ENCODE results near the gene ACACB.
"Not testable (repeated sequence)": the region's sequence is repeated elsewhere in the genome, so short reads cannot be mapped to it uniquely, and the experiment has no call there.

Gene ACACB

GRCh38 chr12:109144224-109144623, 27.8 kb downstream of the ACACB start:
- DNase-seq: no peak

GRCh38 chr12:109147126-109147525, 30.7 kb downstream of the ACACB start:
- DNase-seq: not testable (repeated sequence)

DNA sequence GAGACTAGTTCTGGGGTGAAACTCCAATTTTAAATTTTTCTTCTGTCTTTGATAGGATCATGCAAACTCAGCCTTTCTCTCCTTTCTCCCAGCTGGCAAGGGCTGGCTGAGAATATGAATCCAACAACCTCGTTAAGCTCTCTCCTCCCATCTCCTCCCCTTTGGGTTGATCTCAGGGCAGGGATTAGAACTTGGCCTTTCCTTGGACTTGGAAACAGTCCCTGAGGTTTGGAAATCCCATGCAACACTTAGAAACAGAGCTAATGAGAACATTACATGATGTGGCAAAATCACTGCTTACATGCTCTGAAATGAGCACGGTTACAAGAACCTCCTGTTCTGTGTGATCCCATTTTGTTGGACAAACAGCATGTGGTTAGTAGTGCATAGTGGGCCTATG, 31.6 kb downstream of the ACACB start:
- no peak for DNase-seq

DNA sequence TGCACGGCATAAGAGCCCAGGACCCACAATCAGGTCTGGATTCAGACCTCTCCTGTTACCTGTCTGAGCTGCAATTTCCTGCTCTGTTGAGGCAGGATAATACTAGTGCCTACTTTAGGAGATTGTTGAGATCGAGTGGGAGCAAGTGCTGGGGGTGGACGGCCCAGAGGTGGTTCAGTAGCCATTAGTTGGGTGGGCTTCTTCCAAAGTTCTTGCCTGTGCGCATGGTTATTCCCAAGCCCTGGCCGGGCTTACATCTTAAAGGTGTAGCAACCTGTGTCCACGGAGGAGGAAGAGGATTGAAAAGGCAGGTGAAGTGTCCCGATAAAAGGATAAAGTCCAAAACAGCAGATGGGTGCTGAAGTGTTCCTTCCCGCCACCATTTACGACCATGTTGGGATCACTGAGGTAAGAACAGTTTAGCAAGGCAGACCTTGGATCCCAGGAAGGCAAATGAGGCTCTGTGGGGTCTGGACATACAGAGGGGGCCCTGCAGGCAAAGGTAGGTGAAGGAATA, 33.8 kb downstream of the ACACB start:
- DNase-seq: no peak

- no peak for DNase-seq
Observed at GRCh38 chr12:109151457-109151856, 35.1 kb downstream of the ACACB start.

DNA sequence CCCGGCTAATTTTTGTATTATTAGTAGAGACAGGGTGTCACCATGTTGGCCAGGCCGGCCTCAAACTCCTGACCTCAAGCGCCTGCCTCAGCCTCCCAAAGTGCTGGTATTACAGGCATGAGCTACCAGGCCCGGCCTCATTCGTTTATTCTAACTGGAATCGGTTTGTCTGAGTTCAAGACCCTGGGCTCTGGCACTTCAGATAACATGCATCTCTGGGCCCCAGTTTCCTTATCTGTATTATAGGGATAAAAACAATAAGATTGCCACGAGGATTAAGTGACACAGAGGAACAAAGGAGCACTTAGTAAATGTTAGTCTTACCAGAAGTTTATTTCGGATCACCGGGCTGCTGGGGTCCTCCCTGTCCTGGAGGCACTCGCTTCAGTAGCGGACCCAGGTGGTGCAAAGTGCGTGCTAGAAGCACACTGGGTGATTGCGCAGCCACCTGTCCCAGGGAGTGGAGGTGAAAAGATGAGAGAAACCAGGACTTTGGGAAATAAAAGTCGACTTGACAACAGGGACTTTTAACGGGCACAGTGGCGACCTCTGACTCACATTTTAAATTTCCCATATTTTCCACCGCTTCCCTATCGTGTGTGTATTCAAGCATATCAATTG, 37.5 kb downstream of the ACACB start:
- DNase-seq: no peak

- DNase-seq: peak; percentile 79
Observed at GRCh38 chr12:109154451-109155438, 38.4 kb downstream of the ACACB start.

DNA sequence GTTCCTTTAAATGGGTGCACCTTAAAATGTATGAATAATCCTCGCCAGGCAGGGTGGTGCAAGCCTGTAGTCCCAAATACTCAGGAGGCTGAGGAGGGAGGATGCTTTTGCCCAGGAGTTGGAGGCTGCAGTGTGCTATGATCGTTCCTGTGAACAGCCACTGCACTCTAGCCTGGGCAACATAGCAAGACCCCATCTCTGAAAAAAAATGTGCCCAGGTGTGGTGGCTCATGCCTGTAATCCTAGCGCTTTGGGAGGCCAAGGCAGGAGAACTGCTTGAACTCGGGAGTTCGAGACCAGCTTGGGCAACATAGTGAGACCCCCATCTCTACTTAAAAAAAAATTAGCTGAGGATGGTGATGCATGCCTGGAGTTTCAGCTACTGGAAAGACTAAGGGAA, 39.6 kb downstream of the ACACB start:
- no peak for DNase-seq

- DNase-seq: no peak
Observed at GRCh38 chr12:109156586-109156985, 40.2 kb downstream of the ACACB start.

- no peak for DNase-seq
Observed at GRCh38 chr12:109157986-109158385, 41.6 kb downstream of the ACACB start.

GRCh38 chr12:109160433-109160832, 44.0 kb downstream of the ACACB start:
- DNase-seq: no peak

DNA sequence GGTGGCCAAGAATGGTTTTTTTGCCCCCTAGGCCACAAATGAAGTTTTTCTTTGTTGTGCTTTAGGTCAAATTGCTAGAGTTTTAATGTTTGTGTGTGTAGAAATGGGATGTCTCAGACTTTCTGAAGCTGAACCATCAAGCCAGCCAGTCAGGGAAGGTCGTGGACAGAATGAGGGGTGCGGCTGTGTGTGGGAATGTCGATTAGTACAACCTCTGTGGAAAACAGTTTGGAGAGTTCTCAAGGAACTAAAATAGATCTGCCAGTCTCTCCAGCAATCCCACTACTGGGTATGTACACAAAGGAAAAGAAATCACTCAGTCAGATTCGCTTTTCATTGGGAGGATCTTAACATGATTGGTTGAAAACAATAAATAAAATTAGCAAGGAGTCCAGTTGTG, 44.5 kb downstream of the ACACB start:
- no peak for DNase-seq

DNA sequence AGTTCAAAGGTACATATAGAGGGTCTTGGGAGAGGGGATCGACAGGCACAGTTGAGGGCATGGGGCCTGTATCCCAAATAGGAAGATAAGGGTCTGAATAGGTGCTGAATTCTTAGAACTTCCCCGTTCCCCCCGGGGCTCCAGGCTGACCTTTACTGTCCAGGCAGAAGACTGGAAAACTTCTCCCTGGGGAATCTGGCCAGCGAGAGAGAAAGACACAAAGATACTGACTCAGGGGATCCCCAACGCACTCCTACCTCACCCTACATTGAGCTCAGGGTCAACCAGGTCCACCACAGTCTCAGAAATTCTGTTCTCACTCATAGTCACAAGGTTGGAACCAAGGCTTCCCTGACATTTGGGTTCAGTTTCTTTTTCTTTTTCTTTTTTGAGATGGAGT, 46.2 kb downstream of the ACACB start:
- no peak for DNase-seq

DNA sequence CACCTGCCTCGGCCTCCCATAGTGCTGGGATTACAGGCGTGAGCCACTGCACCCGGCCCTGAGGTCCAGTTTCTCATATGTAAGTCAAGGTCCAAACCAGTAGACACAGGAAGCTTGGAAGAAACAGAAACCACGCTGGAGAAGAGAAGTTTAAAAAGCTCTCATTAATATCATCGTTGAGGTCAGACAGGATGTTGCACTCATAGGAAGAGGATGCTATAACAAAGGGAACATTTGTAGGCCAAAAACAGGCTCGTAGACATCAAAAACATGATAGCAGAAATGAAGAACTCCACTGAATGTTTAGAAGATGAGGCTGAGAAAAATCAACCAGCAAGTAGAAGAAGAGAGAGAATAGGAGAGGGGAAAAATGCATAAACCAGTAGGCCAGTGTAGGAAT, 46.8 kb downstream of the ACACB start:
- DNase-seq: no peak

DNA sequence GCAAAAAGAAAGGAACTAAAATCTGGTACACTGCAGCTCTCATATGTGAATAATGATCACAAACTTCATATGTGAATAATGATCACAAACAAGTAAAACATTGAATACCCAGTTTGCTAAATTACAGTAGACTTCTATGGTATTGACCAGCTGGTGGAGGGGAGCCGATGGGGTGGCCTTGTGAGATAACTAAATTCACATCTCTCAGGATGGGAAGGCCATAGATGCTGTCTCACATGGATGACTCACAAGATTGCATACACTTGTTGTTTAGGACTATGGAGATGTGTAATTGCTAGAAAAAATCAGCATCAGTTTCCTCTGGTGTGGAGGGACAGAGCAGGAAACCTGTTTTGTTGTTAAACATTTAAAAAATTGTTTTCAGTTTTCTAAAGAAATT, 49.2 kb downstream of the ACACB start:
- DNase-seq: no peak

- DNase-seq: no peak
Observed at GRCh38 chr12:109166371-109166770, 50.0 kb downstream of the ACACB start.

- DNase-seq: no peak
Observed at GRCh38 chr12:109167781-109168180, 51.4 kb downstream of the ACACB start.

DNA sequence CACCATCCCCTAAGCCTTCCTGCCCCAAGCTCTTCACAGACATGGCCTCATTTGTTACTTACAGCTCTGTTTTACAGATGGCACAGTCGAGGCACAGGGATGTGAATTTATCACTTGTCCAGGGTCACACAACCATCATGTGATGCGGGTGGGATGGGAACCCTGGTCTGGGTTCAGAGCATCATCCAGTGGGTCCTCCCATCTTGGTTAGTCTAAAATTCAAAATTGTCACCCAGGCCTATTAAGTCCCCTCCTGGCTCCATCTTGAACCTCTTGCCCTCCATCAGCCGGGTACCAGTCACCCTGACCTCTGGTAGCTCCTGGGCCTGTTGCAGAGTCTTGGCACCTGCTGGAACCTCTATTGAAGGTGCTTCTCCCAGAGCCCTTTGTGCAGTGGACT, 52.9 kb downstream of the ACACB start:
- no peak for DNase-seq

DNA sequence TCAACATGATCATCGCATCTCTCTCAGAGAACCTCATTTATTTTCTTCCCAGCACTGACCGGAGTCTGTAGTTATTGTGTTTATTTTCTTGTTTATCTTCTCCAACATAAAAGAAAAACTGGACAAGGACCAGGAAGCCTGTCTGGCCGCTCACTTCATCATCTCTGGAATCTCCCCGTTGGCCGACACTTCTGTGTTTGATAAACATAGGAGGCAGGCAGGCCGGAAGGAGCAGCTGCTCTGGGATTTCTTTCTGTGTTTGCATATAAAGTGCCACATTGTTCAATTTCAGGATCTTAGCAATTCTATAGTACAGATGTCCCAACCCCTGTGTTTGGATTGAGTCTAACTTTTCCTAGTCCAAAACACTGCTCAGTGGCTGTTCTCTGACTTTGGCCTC, 53.3 kb downstream of the ACACB start:
- DNase-seq: no peak

DNA sequence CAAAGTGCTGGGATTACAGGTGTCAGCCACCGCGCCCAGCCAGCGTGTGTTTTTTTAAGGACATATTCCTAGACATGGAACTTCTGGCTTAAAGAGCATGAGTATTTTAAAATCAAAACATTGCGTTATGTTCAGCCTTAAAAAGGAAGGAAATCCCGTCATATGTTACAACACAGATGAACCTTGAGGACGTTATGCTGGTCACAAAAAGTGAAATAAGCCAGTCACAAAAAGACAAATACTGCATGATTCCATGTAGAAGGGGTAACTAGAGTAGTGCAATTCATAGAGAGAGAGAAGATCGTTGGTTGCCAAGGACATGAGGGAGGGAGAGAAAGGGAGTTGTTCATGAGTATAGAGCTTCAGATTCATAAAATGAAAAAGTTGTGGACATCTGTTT, 53.9 kb downstream of the ACACB start:
- DNase-seq: no peak

- not testable (repeated sequence) for DNase-seq
Observed at GRCh38 chr12:109172787-109173186, 56.4 kb downstream of the ACACB start.

GRCh38 chr12:109173443-109174240, 57.3 kb downstream of the ACACB start:
- DNase-seq: no peak

DNA sequence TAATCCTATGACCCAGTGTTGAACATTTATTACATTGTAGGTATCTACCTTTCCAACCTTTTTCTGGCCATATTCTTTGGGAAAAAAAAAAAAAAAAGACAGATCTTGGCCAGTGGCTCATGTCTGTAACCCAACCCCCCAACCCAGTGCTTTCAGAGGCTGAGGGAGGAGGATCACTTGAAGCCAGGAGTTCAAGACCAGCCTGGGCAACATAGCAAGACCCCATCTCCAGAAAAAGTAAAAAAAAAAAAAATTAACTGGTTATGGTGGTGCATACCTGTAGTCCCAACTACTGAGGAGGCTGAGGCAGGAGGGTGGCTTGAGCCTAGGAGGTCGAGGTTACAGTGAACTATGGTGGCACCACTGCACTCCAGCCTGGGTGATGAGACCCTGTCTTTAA, 58.1 kb downstream of the ACACB start:
- DNase-seq: no peak
